Measurements from ENCODE around the gene MMP13.
"Not testable (repeated sequence)": the region's sequence is repeated elsewhere in the genome, so short reads cannot be mapped to it uniquely, and the experiment has no call there.

The MMP13 gene

GRCh38 chr11:102986815-102987214 is 31.3 kb upstream of the MMP13 start:
- DNase-seq = no peak
- no peak for TF ChIP-seq CTCF (IDR thresholded peaks at IDR 0.05; ENCODE audit: low read depth, low read length)
- Histone ChIP-seq H3K27ac (no peak overlapping the region), H3K27me3 (ENCODE audit: insufficient read depth, low read depth, severe bottlenecking) (no peaks in the 10 kb centered on the region), H3K9me3 (ENCODE audit: severe bottlenecking) (no peaks in the 10 kb centered on the region), H3K4me3 (ENCODE audit: low read depth, low read length) (no peak overlapping the region), H3K36me3 (no peaks in the 10 kb centered on the region)

GRCh38 chr11:102985850-102986249 is 30.3 kb upstream of the MMP13 start:
- DNase-seq = no peak
- H3K4me3 ChIP-seq (ENCODE audit: low read depth, low read length) = no peak overlapping the region
- no peaks in the 10 kb centered on the region for H3K27me3 ChIP-seq (ENCODE audit: insufficient read depth, low read depth, severe bottlenecking)
- no peaks in the 10 kb centered on the region for H3K36me3 ChIP-seq
- H3K9me3 ChIP-seq (ENCODE audit: severe bottlenecking) = no peaks in the 10 kb centered on the region
- TF ChIP-seq CTCF (IDR thresholded peaks at IDR 0.05; ENCODE audit: low read depth, low read length) = no peak
- H3K27ac ChIP-seq = no peak overlapping the region

- no peak for DNase-seq
- no peaks in the 10 kb centered on the region for H3K9me3 ChIP-seq (ENCODE audit: severe bottlenecking)
- no peak overlapping the region for H3K4me3 ChIP-seq (ENCODE audit: low read depth, low read length)
- no peaks in the 10 kb centered on the region for H3K27me3 ChIP-seq (ENCODE audit: insufficient read depth, low read depth, severe bottlenecking)
- H3K36me3 ChIP-seq = no peaks in the 10 kb centered on the region
- H3K27ac ChIP-seq = no peak overlapping the region
- TF ChIP-seq CTCF (IDR thresholded peaks at IDR 0.05; ENCODE audit: low read depth, low read length) = no peak
These were observed 28.0 kb upstream of the MMP13 start for GRCh38 chr11:102983486-102983885.

- H3K27me3 ChIP-seq (ENCODE audit: insufficient read depth, low read depth, severe bottlenecking) = no peaks in the 10 kb centered on the region
- no peak for TF ChIP-seq CTCF (IDR thresholded peaks at IDR 0.05; ENCODE audit: low read depth, low read length)
- H3K9me3 ChIP-seq (ENCODE audit: severe bottlenecking) = no peaks in the 10 kb centered on the region
- H3K27ac ChIP-seq = no peak overlapping the region
- no peak for DNase-seq
- no peak overlapping the region for H3K4me3 ChIP-seq (ENCODE audit: low read depth, low read length)
- H3K36me3 ChIP-seq = no peaks in the 10 kb centered on the region
These were observed 25.9 kb upstream of the MMP13 start for GRCh38 chr11:102981324-102981910.

GRCh38 chr11:102974552-102975280 is 19.2 kb upstream of the MMP13 start:
- Histone ChIP-seq H3K9me3 (ENCODE audit: severe bottlenecking) (no peaks in the 10 kb centered on the region), H3K36me3 (no peaks in the 10 kb centered on the region), H3K27me3 (ENCODE audit: insufficient read depth, low read depth, severe bottlenecking) (no peaks in the 10 kb centered on the region), H3K4me3 (ENCODE audit: low read depth, low read length) (no peak overlapping the region), H3K27ac (no peak overlapping the region)
- no peak for DNase-seq
- TF ChIP-seq CTCF (IDR thresholded peaks at IDR 0.05; ENCODE audit: low read depth, low read length) = no peak

GRCh38 chr11:102973698-102974097 is 18.2 kb upstream of the MMP13 start:
- DNase-seq; H3K9me3 ChIP-seq (ENCODE audit: severe bottlenecking); H3K27ac ChIP-seq; H3K4me3 ChIP-seq (ENCODE audit: low read depth, low read length); H3K27me3 ChIP-seq (ENCODE audit: insufficient read depth, low read depth, severe bottlenecking); H3K36me3 ChIP-seq: not testable (repeated sequence)

Data from WERI-Rb-1 (cell line).